SK-N-SH treated with all-trans-retinoic acid at 6 μM for 48 hours (cell line): Measurements from ENCODE around the gene SEMA6B.

Experiments used
- ARNTL ChIP-seq: fragments of 450-650 bp; formaldehyde crosslinking; IDR thresholded peaks from 2 replicates; pipeline ENCODE4 v1.5.0; 2020; ENCODE audit warnings: low read depth, mild to moderate bottlenecking, moderate library complexity, borderline replicate concordance
- CSDC2 ChIP-seq: fragments of 250-450 bp; sonication (Bioruptor Pico); IDR thresholded peaks from 2 replicates; pipeline ENCODE4 v1.5.0; 2020; ENCODE audit warnings: mild to moderate bottlenecking, moderate library complexity
- SNAI2 ChIP-seq: fragments of 250-450 bp; sonication (Bioruptor Pico); IDR thresholded peaks from 2 replicates; pipeline ENCODE4 v1.5.0; 2020; ENCODE audit warnings: mild to moderate bottlenecking, moderate library complexity
- TCF4 ChIP-seq: fragments of 250-450 bp; sonication (Bioruptor Pico); IDR thresholded peaks from 2 replicates; pipeline ENCODE4 v1.8.0; 2021; ENCODE audit warnings: mild to moderate bottlenecking, moderate library complexity, borderline replicate concordance
- ZC3H10 ChIP-seq: fragments of 250-450 bp; sonication (Bioruptor Pico); IDR thresholded peaks from 2 replicates; pipeline ENCODE4 v1.5.1; 2021; ENCODE audit warnings: mild to moderate bottlenecking, moderate library complexity
- ZFP3 ChIP-seq: fragments of 250-450 bp; sonication (Bioruptor Pico); IDR thresholded peaks from 2 replicates; pipeline ENCODE4 v1.5.0; 2020; ENCODE audit warnings: mild to moderate bottlenecking, moderate library complexity
- ZFP30 ChIP-seq: fragments of 450-650 bp; formaldehyde crosslinking; IDR thresholded peaks from 2 replicates; pipeline ENCODE4 v1.5.0; 2022; ENCODE audit warnings: mild to moderate bottlenecking, moderate library complexity
- ZNF70 ChIP-seq: fragments of 450-650 bp; formaldehyde crosslinking; IDR thresholded peaks from 2 replicates; pipeline ENCODE4 v1.5.0; 2020; ENCODE audit warnings: mild to moderate bottlenecking, moderate library complexity
- TF ChIP-seq, protein P1 (sequence below): fragments of 250-450 bp; sonication (Bioruptor Pico); IDR thresholded peaks from 2 replicates; pipeline ENCODE4 v1.5.0; 2020; ENCODE audit warnings: mild to moderate bottlenecking, moderate library complexity
- TF ChIP-seq, protein P2 (sequence below): fragments of 250-450 bp; sonication (Bioruptor Pico); IDR thresholded peaks from 2 replicates; pipeline ENCODE4 v1.5.1; 2021; ENCODE audit warnings: mild to moderate bottlenecking, moderate library complexity
- TF ChIP-seq, protein P3 (sequence below): fragments of 250-450 bp; sonication (Bioruptor Pico); IDR thresholded peaks from 2 replicates; pipeline ENCODE4 v1.8.0; 2021; ENCODE audit warnings: low read depth, mild to moderate bottlenecking, moderate library complexity, borderline replicate concordance

DNA sequence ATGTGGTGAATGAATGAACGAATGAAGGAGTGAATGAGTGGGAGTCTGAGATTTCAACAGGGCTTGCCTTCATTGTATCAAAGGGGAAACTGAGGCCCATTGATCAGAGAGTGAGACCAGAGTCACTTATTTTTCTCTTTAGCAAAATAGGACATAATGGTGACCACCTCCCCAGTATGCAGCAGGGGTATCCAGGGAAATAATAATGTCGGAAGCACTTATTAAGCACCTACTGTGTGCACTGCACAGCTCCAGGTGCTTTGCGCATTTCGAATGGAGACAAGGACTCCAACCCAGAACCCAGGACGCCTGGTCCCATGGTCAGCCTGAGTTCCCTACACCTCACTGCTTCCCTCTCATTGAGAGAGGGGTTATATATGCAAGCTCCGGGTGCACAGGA lies 26.8 kb upstream of the SEMA6B start:
- no peak for TF ChIP-seq CSDC2 (CRISPR knock-in tag)
- no peak for TF ChIP-seq ZFP30 (CRISPR knock-in tag)
- no peak for TF ChIP-seq SNAI2 (CRISPR knock-in tag)
- no peak for TF ChIP-seq ARNTL (CRISPR knock-in tag)
- TF ChIP-seq, protein P1, sequence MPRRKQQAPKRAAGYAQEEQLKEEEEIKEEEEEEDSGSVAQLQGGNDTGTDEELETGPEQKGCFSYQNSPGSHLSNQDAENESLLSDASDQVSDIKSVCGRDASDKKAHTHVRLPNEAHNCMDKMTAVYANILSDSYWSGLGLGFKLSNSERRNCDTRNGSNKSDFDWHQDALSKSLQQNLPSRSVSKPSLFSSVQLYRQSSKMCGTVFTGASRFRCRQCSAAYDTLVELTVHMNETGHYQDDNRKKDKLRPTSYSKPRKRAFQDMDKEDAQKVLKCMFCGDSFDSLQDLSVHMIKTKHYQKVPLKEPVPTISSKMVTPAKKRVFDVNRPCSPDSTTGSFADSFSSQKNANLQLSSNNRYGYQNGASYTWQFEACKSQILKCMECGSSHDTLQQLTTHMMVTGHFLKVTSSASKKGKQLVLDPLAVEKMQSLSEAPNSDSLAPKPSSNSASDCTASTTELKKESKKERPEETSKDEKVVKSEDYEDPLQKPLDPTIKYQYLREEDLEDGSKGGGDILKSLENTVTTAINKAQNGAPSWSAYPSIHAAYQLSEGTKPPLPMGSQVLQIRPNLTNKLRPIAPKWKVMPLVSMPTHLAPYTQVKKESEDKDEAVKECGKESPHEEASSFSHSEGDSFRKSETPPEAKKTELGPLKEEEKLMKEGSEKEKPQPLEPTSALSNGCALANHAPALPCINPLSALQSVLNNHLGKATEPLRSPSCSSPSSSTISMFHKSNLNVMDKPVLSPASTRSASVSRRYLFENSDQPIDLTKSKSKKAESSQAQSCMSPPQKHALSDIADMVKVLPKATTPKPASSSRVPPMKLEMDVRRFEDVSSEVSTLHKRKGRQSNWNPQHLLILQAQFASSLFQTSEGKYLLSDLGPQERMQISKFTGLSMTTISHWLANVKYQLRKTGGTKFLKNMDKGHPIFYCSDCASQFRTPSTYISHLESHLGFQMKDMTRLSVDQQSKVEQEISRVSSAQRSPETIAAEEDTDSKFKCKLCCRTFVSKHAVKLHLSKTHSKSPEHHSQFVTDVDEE (CRISPR knock-in tag): no peak
- TF ChIP-seq, protein P2, sequence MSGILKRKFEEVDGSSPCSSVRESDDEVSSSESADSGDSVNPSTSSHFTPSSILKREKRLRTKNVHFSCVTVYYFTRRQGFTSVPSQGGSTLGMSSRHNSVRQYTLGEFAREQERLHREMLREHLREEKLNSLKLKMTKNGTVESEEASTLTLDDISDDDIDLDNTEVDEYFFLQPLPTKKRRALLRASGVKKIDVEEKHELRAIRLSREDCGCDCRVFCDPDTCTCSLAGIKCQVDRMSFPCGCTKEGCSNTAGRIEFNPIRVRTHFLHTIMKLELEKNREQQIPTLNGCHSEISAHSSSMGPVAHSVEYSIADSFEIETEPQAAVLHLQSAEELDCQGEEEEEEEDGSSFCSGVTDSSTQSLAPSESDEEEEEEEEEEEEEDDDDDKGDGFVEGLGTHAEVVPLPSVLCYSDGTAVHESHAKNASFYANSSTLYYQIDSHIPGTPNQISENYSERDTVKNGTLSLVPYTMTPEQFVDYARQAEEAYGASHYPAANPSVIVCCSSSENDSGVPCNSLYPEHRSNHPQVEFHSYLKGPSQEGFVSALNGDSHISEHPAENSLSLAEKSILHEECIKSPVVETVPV (CRISPR knock-in tag): no peak
- TF ChIP-seq ZNF70: no peak
- no peak for TF ChIP-seq TCF4 (CRISPR knock-in tag)
- TF ChIP-seq, protein P3, sequence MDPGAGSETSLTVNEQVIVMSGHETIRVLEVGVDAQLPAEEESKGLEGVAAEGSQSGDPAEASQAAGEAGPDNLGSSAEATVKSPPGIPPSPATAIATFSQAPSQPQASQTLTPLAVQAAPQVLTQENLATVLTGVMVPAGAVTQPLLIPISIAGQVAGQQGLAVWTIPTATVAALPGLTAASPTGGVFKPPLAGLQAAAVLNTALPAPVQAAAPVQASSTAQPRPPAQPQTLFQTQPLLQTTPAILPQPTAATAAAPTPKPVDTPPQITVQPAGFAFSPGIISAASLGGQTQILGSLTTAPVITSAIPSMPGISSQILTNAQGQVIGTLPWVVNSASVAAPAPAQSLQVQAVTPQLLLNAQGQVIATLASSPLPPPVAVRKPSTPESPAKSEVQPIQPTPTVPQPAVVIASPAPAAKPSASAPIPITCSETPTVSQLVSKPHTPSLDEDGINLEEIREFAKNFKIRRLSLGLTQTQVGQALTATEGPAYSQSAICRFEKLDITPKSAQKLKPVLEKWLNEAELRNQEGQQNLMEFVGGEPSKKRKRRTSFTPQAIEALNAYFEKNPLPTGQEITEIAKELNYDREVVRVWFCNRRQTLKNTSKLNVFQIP (CRISPR knock-in tag): no peak
- TF ChIP-seq ZC3H10: no peak
- no peak for TF ChIP-seq ZFP3 (CRISPR knock-in tag)
